ENCODE results near the gene RAB11FIP4. TPM values are rescaled to one million over a fixed set of nuclear protein-coding genes. Genes with fewer than 3 reads are reported as not detected.

Gene RAB11FIP4
- total and polyA plus RNA-seq, 2 of the 13 experiments (the other 11 are each of a cell fraction or from before 2014, with no cell fraction given) = 28.0 to 89.3 TPM

DNA sequence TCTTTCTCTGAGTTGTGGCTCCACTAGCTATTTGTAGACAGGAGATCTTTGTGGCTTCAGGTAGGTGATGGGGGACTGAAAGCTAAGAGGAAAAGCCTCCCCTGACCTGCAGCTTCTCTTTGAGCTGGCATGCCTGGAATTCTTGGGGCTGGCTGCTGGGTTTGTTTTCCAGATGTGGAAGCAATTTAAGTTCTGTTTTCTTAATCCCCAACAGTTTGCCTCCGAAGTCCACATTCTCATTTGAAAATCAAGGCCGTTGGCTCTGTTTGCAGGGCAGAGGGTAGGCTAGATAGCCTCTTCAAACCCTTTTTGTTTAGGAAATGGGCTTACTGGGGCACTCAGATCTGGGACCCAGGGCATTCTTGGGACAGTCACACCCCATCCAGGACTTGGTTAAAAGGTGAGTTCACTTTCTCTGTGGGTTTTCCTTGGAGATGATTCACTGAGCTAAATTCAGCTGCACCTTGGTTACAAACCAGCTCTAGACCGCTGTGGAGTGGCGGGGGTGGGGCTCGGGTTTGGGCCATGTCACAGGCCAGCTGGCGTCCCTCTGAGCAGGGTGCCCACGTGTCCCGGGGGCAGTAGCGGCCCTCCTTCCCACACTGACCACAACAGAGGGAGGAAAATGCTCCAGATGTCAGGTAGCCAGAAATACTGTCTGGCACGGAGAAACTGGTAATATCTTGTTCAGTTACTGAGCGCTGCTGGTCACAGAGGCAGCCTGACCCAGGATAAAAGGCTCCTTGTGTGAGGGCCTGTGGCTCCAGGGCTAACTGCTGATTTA, 108.5 kb downstream of the RAB11FIP4 start (continued):
- TF ChIP-seq, protein P1, sequence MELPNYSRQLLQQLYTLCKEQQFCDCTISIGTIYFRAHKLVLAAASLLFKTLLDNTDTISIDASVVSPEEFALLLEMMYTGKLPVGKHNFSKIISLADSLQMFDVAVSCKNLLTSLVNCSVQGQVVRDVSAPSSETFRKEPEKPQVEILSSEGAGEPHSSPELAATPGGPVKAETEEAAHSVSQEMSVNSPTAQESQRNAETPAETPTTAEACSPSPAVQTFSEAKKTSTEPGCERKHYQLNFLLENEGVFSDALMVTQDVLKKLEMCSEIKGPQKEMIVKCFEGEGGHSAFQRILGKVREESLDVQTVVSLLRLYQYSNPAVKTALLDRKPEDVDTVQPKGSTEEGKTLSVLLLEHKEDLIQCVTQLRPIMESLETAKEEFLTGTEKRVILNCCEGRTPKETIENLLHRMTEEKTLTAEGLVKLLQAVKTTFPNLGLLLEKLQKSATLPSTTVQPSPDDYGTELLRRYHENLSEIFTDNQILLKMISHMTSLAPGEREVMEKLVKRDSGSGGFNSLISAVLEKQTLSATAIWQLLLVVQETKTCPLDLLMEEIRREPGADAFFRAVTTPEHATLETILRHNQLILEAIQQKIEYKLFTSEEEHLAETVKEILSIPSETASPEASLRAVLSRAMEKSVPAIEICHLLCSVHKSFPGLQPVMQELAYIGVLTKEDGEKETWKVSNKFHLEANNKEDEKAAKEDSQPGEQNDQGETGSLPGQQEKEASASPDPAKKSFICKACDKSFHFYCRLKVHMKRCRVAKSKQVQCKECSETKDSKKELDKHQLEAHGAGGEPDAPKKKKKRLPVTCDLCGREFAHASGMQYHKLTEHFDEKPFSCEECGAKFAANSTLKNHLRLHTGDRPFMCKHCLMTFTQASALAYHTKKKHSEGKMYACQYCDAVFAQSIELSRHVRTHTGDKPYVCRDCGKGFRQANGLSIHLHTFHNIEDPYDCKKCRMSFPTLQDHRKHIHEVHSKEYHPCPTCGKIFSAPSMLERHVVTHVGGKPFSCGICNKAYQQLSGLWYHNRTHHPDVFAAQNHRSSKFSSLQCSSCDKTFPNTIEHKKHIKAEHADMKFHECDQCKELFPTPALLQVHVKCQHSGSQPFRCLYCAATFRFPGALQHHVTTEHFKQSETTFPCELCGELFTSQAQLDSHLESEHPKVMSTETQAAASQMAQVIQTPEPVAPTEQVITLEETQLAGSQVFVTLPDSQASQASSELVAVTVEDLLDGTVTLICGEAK (IDR thresholded peaks at IDR 0.05) = no peak
- TF ChIP-seq, protein P1 (CRISPR knock-in tag; IDR thresholded peaks at IDR 0.05) = no peak
- TF ChIP-seq, protein P2, sequence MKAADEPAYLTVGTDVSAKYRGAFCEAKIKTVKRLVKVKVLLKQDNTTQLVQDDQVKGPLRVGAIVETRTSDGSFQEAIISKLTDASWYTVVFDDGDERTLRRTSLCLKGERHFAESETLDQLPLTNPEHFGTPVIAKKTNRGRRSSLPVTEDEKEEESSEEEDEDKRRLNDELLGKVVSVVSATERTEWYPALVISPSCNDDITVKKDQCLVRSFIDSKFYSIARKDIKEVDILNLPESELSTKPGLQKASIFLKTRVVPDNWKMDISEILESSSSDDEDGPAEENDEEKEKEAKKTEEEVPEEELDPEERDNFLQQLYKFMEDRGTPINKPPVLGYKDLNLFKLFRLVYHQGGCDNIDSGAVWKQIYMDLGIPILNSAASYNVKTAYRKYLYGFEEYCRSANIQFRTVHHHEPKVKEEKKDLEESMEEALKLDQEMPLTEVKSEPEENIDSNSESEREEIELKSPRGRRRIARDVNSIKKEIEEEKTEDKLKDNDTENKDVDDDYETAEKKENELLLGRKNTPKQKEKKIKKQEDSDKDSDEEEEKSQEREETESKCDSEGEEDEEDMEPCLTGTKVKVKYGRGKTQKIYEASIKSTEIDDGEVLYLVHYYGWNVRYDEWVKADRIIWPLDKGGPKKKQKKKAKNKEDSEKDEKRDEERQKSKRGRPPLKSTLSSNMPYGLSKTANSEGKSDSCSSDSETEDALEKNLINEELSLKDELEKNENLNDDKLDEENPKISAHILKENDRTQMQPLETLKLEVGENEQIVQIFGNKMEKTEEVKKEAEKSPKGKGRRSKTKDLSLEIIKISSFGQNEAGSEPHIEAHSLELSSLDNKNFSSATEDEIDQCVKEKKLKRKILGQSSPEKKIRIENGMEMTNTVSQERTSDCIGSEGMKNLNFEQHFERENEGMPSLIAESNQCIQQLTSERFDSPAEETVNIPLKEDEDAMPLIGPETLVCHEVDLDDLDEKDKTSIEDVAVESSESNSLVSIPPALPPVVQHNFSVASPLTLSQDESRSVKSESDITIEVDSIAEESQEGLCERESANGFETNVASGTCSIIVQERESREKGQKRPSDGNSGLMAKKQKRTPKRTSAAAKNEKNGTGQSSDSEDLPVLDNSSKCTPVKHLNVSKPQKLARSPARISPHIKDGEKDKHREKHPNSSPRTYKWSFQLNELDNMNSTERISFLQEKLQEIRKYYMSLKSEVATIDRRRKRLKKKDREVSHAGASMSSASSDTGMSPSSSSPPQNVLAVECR (CRISPR knock-in tag; IDR thresholded peaks at IDR 0.05; ENCODE audit: borderline replicate concordance) = peak; percentile 53; the same call in 1 of the 2 replicates
- TF ChIP-seq ONECUT2 (CRISPR knock-in tag; IDR thresholded peaks at IDR 0.05) = no peak
- TF ChIP-seq SIX4 (CRISPR knock-in tag; IDR thresholded peaks at IDR 0.05) = no peak
- TF ChIP-seq, protein P3, sequence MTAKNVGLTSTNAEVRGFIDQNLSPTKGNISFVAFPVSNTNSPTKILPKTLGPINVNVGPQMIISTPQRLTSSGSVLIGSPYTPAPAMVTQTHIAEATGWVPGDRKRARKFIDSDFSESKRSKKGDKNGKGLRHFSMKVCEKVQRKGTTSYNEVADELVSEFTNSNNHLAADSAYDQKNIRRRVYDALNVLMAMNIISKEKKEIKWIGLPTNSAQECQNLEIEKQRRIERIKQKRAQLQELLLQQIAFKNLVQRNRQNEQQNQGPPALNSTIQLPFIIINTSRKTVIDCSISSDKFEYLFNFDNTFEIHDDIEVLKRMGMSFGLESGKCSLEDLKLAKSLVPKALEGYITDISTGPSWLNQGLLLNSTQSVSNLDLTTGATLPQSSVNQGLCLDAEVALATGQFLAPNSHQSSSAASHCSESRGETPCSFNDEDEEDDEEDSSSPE (CRISPR knock-in tag; IDR thresholded peaks at IDR 0.05) = peak; percentile 11; the same call in 1 of the 2 replicates
- TF ChIP-seq SOX13 (IDR thresholded peaks at IDR 0.05) = peak; percentile 36
- peak in 1 of 2 experiments; percentile 66; a peak in 2 of 4 replicates for TF ChIP-seq SOX13 (CRISPR knock-in tag; conservative IDR thresholded peaks at IDR 0.05 in 1 of 2, IDR thresholded peaks at IDR 0.05 in 1 of 2)
- TF ChIP-seq, protein P4, sequence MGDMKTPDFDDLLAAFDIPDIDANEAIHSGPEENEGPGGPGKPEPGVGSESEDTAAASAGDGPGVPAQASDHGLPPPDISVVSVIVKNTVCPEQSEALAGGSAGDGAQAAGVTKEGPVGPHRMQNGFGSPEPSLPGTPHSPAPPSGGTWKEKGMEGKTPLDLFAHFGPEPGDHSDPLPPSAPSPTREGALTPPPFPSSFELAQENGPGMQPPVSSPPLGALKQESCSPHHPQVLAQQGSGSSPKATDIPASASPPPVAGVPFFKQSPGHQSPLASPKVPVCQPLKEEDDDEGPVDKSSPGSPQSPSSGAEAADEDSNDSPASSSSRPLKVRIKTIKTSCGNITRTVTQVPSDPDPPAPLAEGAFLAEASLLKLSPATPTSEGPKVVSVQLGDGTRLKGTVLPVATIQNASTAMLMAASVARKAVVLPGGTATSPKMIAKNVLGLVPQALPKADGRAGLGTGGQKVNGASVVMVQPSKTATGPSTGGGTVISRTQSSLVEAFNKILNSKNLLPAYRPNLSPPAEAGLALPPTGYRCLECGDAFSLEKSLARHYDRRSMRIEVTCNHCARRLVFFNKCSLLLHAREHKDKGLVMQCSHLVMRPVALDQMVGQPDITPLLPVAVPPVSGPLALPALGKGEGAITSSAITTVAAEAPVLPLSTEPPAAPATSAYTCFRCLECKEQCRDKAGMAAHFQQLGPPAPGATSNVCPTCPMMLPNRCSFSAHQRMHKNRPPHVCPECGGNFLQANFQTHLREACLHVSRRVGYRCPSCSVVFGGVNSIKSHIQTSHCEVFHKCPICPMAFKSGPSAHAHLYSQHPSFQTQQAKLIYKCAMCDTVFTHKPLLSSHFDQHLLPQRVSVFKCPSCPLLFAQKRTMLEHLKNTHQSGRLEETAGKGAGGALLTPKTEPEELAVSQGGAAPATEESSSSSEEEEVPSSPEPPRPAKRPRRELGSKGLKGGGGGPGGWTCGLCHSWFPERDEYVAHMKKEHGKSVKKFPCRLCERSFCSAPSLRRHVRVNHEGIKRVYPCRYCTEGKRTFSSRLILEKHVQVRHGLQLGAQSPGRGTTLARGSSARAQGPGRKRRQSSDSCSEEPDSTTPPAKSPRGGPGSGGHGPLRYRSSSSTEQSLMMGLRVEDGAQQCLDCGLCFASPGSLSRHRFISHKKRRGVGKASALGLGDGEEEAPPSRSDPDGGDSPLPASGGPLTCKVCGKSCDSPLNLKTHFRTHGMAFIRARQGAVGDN (CRISPR knock-in tag; IDR thresholded peaks at IDR 0.05) = peak; percentile 89

All from HepG2 (cell line).